Kidney epithelial cell (primary cell): Measurements from ENCODE around the gene CIZ1. TPM values are rescaled to one million over a fixed set of nuclear protein-coding genes. Genes with fewer than 3 reads are reported as not detected.

Source experiments
- DNase-seq: peaks from one replicate; pipeline ENCODE4 v3.0.0-alpha.2; 2010; ENCODE audit warnings: low read depth
- H3K27me3 ChIP-seq: 2 replicates; pipeline ENCODE4 v1.6.0; 2011; ENCODE audit warnings: low read length; ENCODE audit not compliant: control insufficient read depth, insufficient read depth
- H3K36me3 ChIP-seq: 2 replicates; pipeline ENCODE4 v1.5.1; 2011; ENCODE audit warnings: low read length; ENCODE audit not compliant: control insufficient read depth, insufficient read depth
- H3K4me3 ChIP-seq: 2 replicates; pipeline ENCODE4 v1.5.1; 2011; ENCODE audit warnings: low read depth, mild to moderate bottlenecking, control low read depth, low read length
- CTCF ChIP-seq: IDR thresholded peaks from 2 replicates; pipeline ENCODE4 v1.5.1; 2011; ENCODE audit warnings: mild to moderate bottlenecking, moderate library complexity, low read length, control low read depth, inconsistent platforms; ENCODE audit not compliant: insufficient read depth, poor library complexity, severe bottlenecking
- total RNA-seq: library from RNA; depleted of rRNA; stranded (reverse); fragments of >200 nt; gene quantifications from 2 replicates; pipeline ENCODE4 v1.2.3, GENCODE V29; 2015

Gene CIZ1
- total RNA-seq, 1 donor from 2014 or later: 56.9 TPM

DNA sequence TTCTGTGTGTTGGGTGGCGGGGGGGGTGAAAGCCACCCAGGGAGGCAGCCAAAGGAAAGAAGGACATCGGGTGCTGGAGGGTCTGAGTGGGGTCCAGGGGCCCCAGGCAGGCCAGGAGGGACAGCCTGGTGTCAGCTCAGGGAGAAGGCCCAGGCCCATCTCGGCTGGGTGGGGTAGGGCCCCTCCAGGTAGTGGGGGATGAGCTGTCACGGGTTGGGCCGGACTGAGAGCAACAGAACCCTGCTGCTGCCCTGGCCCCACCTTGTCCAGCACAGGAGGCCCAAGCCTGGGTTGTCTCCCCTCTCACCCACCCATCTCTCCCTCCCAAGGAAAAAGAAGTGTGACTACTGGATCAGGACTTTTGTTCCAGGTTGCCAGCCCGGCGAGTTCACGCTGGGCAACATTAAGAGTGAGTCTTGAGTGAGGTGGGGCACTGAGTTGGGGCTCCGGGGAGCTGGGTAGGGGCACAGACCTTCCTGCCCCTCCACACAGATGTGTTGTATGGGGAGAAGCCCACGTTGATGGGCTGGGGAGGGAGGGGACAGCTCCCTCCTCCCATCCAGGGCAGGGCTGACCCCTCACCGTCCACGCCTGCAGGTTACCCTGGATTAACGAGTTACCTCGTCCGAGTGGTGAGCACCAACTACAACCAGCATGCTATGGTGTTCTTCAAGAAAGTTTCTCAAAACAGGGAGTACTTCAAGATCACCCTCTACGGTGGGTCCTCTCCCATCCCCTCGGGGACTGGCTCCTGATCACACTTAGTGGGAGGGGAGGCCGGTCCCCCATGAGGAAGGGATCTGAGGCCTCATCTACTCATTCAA lies 39.9 kb downstream of the CIZ1 start:
- Histone ChIP-seq H3K4me3 (no peak overlapping the region), H3K27me3 (no peaks in the 10 kb centered on the region), H3K36me3 (no peaks in the 10 kb centered on the region)
- TF ChIP-seq CTCF: no peak
- no peak for DNase-seq

DNA sequence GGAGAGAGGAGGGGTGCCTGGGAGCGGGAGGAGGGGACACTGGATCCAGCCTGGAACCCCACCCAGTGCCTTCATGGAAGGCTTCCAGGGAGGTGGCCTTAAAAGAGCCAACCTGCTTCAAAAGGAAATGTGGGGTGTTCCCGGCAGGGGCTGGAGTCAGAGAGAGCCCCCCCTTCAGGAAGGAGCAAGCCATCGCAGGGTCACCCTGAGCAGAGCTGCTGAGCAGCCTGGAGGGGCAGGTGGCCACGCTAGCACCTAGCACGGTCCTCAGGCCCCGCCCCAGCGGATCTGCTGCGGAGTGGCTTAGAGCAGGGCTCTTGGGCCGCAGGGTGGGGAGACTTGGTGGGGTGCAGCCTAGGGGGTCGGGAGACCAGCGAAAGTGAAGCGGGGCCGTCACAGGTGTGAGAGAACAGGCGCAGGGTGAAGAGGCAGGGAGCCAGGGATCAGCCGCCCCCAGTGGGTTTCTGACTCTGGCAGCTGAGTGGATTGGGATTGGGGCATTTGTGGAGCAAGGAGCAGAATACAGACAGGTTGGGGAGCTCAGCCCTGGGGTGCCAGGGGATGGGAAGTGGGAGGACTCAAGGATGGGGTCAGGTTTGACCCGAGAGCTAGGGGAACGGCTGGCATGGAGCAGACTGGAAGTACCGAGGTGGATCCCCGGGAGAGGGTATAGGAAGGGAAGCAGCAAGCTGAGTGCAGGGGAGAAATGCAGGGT lies 40.6 kb downstream of the CIZ1 start:
- DNase-seq: no peak
- peak; percentile 11 for TF ChIP-seq CTCF
- Histone ChIP-seq H3K36me3 (no peaks in the 10 kb centered on the region), H3K27me3 (no peaks in the 10 kb centered on the region), H3K4me3 (no peak overlapping the region)

- DNase-seq: no peak
- H3K27me3 ChIP-seq: no peaks in the 10 kb centered on the region
- no peak overlapping the region for H3K4me3 ChIP-seq
- TF ChIP-seq CTCF: no peak
- H3K36me3 ChIP-seq: no peaks in the 10 kb centered on the region
These were observed 41.3 kb downstream of the CIZ1 start for GRCh38 chr9:128149951-128150593.

DNA sequence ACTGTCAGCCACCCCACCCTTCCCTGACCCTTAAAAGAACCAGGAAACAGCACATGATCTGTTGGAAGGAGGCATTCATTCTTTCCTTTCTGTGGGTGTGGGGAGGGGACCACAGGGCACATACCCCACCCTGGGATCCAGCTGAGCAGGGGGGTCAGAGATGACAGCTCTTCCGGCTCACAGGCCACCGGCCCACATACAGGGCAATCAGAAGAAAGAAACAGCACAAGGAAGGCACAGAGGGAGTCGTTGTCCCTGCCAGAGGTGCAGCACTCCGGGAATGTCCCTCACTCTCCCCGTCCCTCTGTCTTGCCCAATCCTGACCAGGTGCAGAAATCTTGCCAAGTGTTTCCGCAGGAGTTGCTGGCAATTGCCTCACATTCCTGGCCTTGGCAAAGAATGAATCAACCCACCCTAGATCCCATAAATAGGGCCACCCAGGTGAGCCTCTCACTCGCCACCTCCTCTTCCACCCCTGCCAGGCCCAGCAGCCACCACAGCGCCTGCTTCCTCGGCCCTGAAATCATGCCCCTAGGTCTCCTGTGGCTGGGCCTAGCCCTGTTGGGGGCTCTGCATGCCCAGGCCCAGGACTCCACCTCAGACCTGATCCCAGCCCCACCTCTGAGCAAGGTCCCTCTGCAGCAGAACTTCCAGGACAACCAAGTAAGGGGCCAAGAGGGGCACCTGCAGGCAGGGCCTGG lies 42.2 kb downstream of the CIZ1 start, which contains the start of gene LCN2:
TSS of gene LCN2 (plus strand) at position 453 of the 701 bp plus-strand sequence. CDS start at position 526, 73 bp downstream.
- no peak within 1 kb of the TSS for H3K4me3 ChIP-seq
- H3K36me3 ChIP-seq: no peaks in the 10 kb centered on the region
- no peaks in the 10 kb centered on the region for H3K27me3 ChIP-seq
- peak; percentile 74 for DNase-seq
- no peak for TF ChIP-seq CTCF

DNA sequence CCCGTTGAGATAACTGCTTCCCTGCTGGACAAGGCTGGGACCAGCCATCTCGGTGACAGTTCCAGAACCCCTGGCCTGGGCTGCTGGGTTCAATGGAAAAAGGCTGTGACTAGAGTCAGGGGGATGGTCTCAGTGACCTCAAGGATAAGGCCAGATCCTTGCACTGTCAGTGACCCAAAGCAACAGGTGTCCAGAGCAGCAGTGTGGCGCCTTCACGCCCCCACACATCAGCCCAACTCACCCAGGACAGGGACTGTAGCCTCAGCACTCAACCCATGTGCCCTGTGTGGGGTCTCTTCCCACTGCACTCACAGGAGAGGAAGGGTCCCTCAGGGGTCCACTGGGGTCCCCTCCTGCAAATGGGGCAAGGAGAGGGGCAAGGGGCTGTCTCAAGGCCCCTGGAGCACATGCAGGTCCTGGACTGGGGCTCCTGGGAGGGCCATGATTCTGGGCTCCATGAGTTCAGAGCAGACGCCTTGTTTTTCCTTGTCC lies 42.8 kb downstream of the CIZ1 start:
- no peak for DNase-seq
- no peak overlapping the region for H3K4me3 ChIP-seq
- no peak for TF ChIP-seq CTCF
- H3K36me3 ChIP-seq: no peaks in the 10 kb centered on the region
- no peaks in the 10 kb centered on the region for H3K27me3 ChIP-seq
